GM18868 (cell line): ENCODE measurements around the gene RGMA.

Experiments used
- ATAC-seq: cut with Tn5 transposase; IDR thresholded peaks from one replicate; pipeline ENCODE4 v1.9.1; 2021; ENCODE audit warnings: mild to moderate bottlenecking, moderate library complexity; ENCODE audit not compliant: unreplicated experiment

Gene RGMA

DNA sequence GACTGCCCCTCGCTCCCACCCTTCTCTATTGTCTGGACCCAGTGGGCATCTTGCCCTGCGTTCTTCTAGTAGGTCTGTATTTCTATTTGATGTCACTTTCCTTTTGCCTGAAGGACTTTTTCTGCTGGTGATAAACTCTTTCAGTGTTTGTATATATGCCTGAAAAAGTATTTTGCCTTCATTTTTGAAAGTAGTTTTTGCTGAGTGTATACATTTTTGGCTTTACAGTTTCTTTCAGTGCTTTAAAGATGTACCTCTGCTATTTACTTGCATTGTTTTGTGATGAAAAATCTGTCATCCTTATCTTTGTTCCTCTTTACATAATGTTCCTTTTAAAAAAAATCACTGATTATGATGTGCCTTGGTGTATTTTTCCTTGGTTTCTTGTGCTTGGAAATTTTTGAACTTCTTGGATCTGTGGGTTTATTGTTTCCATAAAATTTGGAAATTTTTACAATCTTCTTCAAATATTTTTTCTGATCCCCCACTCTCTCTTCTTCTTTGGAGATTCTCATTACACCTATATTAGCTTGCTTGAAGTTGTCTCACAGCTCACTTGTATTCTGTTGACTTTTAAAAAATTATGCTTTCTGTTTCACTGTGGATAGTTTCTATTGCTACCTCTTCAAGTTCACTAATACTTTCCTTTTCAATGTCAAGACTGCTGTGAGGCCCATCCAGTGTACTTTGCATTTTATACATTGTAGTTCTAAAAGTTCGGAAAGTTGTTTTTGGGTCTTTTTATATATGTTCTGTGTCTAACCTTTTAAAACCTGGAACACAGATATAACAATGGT, 67.8 kb downstream of the RGMA start:
- ATAC-seq: peak; percentile 75

DNA sequence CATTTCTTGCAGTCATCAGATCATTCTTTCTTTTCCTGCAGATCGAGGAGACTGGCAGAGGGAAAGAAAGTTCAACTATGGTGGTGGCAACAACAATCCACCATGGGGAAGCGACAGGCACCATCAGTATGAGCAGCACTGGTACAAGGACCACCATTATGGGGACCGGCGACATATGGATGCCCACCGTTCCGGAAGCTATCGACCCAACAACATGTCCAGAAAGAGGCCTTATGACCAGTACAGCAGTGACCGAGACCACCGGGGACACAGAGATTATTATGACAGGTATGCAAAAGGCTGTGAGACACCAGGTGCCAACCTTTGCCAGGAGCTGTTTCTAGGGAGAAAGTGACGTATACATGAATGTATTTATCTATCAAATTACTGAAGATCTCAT, 69.0 kb downstream of the RGMA start:
- no peak for ATAC-seq

DNA sequence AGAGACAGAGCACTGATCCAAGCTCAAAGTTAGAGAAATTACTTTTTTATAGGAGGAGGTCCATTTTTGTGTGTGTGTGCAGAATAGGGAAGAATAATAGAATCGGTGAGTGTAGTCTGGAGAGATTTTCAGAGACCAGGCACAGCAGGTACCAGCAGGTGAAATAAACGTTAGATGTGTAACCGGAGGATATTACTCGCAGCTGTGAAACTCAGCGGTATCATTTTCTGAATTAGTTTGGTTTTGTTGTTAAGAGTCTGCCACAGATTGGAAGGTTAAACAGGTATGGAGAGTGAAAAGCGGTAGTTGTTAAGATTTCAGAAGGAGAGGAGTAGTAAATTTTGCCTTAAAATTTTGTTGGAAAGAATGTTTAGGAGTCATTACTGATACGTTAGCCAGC, 69.9 kb downstream of the RGMA start:
- ATAC-seq: no peak

DNA sequence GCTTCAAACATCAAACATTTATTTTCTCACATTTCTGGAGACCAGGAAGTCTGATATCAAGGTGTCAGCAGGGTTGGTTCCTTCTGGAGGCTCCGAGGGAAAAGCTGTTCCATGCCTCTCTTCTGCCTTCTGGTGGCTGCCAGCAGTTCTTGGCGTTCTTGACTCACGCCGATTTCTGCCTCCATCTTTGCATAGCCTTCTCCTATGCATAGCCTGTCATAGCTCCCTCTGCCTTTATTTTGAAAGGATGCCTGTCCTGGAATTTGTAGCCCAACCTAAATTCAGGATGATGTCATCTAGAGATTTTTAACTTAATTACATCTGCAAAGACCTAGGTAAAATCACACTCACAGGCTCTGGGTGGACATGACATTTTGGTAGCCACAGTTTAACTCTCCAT, 70.4 kb downstream of the RGMA start:
- ATAC-seq: no peak

DNA sequence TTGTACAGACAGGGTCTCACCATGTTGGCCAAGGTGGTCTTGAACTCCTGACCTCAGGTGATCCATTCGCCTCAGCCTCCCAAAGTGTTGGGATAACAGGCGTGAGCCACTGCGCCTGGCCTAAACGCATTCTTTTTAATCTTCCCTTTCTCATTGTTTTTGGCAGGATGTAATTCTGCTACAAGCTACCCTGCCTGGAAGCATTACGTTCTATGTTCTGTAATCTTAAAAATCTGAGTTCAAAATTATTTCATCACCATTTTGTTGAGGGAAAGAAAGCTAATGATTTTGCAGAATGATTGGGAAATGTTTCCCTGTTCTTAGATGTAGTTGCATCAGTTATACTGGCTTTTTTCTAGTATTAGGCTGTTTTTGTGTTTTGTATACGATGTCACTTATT, 71.5 kb downstream of the RGMA start:
- ATAC-seq: no peak

DNA sequence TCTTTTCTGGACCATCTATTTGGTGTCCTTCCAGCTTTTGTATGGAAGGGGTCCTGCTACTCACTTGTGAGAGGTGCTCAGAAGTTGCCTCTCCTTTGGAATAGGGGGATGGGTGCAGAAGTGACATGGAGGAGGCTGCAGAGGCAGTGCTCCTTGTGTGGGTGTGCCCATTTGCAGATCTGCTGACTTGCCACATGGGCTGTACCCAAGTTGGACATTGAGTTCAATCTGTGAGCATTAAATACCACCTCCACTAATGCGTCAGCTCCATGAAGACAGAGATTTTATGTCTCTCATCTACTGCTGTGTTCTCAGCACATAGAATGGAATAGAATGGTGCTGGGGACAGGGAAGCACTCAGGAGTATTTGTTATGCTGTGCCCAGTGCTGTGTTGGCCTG, 76.2 kb downstream of the RGMA start:
- no peak for ATAC-seq

DNA sequence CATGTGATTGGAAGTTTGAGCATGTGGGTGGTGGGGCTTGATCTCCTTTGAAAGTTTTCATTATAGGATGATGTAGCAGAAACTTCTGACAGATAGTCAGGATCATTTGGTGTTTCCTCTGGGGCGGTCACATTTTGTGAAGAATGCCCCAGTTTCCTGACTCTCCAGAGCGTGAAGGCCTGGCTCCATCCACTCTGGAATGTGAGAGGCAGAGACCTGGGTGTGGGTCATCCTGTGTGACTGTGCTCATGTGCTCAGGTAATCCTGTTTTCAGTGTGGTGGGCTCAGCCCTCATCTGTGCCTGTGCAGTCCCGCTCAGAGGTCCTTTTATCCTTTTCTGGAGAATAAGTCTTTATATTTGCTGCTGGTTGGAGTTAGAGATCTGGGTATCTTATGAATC, 81.0 kb downstream of the RGMA start:
- no peak for ATAC-seq

DNA sequence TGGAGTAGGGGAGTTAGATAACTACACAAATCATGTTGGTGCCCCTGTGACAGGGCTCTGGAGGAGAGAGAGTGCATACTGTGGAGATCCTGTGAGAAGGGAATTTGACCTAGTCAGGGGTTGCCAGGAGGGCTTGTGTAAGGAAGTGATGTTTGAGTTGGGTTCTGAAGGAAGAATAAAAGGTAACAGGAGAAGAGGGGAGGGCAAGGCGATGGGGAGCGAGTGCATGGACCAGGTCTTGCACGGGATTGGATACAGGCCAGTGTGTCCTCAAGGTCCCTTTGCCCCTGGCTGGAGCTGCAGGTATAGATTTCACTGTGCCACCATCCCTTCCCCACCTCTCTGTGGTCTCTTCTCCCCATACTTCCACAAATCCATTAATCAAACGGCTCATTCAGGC, 83.9 kb downstream of the RGMA start:
- ATAC-seq: no peak

DNA sequence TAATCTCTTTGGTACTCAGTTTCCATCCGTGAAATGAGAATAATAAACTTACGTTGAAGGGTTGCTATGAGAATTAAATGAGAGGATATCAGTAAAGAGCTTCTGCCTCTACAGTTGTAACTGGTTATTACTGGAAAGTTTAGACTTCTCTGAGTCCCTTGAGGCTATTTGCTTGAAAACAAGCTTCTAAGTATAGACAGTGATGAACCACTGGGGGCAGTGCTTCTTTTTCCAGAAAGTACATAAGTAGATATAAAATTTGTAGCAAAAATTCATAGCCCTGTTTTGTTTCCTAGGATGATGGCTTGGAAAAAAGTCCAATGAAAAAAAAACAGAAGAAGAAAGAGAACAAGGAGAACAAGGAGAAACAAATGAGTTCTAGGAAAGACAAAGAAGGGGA, 87.1 kb downstream of the RGMA start:
- ATAC-seq: no peak

DNA sequence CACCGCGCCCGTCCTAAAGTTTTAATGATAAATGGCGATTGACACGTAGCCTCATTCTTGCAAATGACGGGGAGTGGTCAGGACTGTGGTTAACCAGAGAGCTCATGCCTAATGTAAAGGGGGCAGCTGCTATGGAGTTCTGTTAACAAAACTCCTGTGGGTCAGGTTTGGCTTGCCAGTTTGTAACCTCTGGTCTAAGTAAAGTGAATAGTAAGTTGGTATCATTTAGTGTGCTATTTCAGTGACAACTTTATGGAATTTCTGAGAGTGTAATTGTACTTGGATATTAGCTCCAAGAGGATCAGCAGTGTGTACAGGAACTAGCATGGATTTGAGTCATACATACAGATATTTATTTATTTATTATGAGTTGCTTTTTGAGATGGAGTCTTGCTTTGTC, 87.9 kb downstream of the RGMA start:
- ATAC-seq: no peak

DNA sequence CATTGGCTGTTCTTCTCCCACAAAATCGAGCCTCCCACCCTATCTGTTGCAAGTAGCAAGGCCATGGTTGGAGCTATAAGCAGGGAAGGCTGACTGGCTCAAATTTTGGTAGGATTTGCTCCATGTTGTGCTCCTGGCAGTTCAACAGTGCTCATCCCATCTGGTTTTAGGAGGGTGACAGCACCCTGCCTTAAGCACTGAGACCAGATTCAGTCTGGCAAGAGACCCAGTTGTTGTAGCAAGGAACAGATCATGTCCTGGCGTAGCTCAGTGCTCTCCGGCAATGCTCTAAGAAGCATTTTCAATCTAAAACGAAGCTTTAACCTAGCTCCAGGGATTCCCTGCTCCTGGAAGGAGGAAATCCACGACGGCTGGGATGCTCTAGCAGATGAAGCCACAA, 91.2 kb downstream of the RGMA start:
- ATAC-seq: no peak

DNA sequence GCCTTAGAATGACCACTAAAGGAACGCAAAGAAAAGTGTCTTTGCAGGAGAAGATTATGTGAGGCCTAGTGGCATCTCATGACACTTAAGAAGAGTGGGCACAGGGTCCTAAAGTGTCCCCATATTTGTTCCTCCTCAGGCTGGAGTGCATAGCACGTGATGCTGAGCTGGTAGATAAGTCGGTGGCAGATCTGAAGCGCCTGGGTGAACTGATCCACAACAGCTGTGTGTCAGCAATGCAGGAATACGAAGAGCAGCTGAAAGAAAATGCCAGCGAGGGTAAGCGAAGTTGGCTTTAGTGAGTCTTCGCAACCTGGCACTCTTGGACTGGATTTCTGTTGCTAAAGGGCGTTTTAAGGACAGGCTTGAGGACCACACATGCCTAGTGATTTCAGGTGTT, 96.3 kb downstream of the RGMA start:
- ATAC-seq: no peak

DNA sequence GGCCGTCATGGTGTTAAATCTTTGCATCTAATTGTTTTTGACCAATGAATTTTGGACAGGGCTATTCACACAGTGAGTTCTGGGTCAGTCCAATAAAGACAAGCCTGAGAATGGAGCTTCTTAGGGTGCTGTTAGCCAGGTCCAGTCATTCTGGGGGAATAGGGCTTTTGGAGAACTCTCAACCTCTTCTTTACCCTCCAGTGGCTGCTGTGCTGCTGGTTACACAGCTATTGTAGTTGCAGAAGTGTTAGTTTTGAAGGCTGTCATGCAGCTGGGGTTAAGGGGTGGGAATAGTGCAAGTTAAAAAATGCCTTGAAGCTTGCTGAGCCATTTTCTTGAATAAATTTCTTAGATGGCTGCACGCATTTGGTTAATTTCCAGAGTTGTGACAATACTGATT, 99.0 kb downstream of the RGMA start:
- no peak for ATAC-seq

DNA sequence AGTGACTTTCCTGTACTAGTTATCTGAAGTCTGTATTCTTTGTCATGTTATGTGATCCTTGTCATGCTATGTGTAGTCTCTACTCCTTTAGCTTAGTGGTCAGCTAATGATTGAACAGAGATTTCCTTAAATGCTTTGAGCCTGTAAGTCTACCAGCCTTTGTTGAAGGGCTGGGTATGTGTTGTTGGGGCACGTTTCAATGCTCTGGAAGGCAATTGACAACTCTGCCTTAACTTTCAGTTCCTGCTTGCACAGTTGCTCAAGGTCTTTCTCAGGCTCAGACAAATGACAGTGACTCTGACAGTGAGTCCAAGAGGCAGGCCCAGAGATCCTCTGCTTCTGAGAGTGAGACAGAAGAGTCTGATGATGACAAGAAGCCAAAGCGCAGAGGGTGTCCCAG, 99.5 kb downstream of the RGMA start:
- ATAC-seq: peak; percentile 88
